PFSK-1 (cell line): Measurements from ENCODE around the gene TSC2.

Experiments used
- POLR2AphosphoS5 ChIP-seq: IDR thresholded peaks from 2 replicates; pipeline ENCODE4 v1.6.1; 2012; ENCODE audit warnings: low read depth, mild to moderate bottlenecking, control low read depth, low read length, moderate library complexity
- REST ChIP-seq, 2 experiments: IDR thresholded peaks; 2 replicates each; pipeline versions ENCODE4 v1.6.1 to v1.8.0; 2011 to 2012; ENCODE audit warnings: low read depth in 2 of 2, low read length in 2 of 2, control low read depth in 1 of 2, inconsistent platforms in 1 of 2, mild to moderate bottlenecking in 1 of 2, moderate library complexity in 1 of 2; ENCODE audit not compliant: insufficient read depth in 1 of 2
- TAF1 ChIP-seq: IDR thresholded peaks from 2 replicates; pipeline ENCODE4 v1.6.1; 2012; ENCODE audit warnings: low read length, control low read depth, borderline replicate concordance; ENCODE audit not compliant: insufficient read depth

DNA sequence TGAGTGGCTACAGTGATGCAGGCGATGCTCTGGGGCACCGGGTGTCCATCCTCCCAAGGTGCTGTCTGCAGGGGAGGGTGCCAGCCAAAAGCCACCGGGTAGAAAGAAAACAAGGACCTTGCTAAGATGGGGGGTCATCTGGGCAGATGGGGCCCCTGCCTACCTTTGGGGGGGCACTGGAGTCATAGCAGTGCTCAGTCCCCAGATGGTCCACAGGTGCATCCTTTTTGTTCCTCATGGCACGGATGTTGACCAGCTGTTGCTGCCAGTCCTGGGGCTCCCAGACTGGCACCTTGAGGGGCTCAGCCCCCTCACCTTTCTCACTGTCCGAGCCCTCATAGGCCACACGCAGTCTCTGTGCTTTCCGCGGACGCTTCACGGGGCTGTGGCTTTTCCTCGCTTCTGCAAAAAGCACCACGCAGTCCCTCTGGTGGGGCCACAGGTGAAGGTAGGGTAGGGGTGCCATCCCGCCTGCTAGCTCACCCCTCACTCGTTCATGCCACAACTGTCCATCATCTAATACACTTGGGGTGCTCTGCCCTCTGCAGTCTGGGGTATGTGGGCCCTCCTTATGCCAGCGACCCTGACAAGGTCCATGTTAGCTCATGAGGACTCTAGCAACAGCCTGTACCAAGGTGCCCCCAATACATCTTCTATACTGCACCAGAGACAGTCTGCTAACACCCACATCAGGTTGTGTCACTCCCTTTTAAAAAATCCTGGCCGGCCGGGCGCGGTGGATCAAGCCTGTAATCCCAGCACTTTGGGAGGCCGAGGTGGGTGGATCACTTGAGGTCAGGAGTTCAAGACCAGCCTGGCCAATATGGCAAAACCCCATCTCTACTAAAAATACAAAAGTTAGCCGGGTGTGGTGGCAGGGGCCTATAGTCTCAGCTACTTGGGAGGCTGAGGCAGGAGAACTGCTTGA, 1.6 kb upstream of the TSC2 start:
- no peak for TF ChIP-seq POLR2AphosphoS5
- no peak for TF ChIP-seq REST (IDR thresholded peaks at IDR 0.05; ENCODE audit: insufficient read depth in 1 of 2, low read depth in 2 of 2, low read length in 2 of 2)
- TF ChIP-seq TAF1: no peak
